Activated CD4-positive, CD25-positive, alpha-beta regulatory T cell (primary cell): Measurements from ENCODE around the gene RPL26.
"Not testable (repeated sequence)": the region's sequence is repeated elsewhere in the genome, so short reads cannot be mapped to it uniquely, and the experiment has no call there.

Experiments
- DNase-seq, 4 experiments: peaks; one replicate each; lab custom pipeline; 2025; lab: John Stamatoyannopoulos, UW

The RPL26 gene

DNA sequence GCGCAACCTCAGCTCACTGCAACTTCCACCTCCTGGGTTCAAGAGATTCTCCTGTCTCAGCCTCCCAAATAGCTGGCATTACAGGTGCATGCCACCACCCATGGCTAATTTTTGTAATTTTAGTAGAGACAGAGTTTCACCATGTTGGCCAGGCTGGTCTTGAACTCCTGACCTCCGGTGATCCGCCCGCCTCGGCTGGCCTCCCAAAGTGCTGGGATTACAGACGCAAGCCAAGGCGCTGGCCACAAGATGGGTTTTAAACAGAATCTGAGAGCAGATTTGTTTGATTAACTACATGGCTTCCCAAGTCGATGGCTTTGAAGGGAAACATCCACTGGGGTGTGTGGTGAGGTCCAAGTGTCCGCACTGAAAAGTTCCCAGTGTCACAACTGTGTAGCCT is 11.5 kb upstream of the RPL26 start:
- not testable (repeated sequence) for DNase-seq

DNA sequence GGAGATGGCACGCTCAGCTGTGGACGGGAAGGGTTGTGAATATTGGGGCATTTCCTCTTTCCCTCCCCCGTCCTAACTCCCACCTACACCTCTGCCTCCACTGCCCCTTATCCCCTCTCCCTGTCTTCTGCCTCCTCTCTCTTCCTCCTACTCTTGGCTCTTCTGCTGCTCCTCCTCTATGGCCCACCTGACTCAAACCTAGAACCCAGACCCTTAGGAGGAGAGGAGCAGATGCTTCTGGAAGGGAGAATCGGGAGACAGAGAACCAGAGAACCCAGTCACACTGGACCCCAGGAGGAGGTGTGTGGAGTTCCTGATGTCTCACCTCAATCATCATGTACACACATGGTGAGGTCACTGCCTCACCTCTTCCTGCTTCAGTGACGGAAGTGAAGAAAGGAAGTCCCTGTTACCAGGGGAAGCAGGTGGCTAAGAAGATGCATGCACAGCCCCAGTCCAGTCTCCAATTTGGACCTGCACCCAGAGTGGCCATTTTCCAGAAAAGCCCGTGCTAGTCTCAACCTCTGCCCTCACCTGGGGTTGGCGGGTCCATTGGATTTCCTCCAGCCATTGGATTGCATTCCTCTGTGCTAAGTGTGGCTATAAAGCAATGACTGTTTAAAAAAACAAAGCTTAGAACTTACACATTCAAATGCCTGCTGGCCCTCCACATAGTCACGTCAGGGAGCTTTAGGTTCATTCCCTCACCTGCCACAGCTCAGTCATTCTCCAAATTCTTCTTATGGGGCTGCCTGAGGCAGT is 10.7 kb upstream of the RPL26 start:
- DNase-seq = peak in 1 of 4 experiments; percentile 32

DNA sequence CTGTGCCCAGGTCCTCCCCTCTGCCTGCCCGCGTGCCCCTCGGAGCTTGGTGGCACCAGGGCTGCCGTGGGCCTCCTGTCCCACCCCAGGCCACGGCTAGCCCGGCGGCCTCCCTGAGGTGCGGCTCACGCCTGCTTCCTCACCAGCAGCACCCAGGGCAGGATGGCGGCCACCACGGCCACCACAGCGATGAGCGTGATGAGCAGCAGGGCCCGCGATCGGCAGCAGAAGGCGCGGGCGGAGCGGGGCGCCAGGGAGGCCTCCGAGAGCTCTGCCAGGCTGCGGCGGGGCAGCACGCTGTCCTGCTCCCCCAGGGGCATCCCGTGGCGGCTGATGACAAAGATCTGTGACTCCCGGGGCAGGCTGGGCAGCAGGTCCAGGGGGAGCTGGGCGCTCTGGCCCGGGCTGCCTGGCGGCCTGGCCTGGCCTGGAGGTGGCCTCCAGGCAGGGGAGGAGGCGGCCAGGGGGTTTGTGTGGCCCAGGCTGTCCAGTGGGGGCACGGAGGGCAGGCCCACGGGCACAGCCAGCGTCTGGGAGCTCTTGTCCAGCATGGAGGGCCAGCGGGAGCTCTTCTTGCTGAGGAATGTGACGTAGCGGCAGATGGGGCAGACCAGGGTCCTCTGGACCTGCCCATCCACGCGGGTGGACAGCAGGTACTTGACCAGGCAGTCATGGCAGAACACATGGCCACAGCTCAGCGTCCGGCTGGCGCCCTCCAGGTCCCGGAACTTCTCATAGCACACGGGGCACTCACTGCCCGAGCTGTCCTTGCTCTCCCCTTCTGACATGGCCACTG is 9.9 kb upstream of the RPL26 start:
- DNase-seq = no peak

DNA sequence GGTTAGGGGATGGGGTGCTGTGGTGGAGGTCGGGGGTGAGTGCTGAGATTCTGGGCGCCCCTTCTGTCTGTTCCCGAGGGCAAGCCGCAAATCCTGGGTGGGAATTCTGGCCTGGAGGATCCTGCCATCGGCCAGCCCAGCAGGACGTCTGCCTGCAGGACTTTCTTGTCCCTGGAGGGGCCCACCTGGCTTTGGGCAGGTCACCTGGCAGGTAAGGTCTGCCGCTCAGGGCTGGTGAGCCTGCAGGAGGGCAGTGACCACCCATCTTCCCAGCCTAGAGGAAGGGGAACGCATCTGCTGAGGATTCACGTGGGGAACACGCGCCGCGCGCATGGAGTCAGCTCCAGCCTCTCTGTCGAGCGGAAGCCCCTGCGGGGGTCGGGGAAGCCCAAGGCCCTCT is 9.3 kb upstream of the RPL26 start:
- DNase-seq = no peak

DNA sequence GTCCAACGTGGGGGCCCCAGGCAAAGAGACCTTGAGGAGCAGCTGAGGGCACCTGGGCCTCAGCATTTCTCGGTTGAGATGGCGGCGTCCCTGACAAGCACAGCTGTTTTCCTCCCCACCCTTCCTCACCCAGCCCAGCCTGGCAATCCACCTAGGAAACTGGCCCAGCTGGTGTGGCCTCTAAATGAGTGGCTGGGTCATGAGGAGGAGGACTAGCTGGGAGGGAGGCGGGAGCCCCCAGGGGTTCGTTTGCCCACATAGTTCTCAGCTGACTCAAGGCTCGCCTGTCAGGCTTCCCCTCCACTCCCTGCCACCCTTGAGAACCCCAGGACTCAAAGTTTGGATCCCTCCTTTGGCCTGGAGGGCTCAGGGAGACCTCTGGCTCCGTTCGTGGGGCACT is 8.7 kb upstream of the RPL26 start:
- no peak for DNase-seq

DNA sequence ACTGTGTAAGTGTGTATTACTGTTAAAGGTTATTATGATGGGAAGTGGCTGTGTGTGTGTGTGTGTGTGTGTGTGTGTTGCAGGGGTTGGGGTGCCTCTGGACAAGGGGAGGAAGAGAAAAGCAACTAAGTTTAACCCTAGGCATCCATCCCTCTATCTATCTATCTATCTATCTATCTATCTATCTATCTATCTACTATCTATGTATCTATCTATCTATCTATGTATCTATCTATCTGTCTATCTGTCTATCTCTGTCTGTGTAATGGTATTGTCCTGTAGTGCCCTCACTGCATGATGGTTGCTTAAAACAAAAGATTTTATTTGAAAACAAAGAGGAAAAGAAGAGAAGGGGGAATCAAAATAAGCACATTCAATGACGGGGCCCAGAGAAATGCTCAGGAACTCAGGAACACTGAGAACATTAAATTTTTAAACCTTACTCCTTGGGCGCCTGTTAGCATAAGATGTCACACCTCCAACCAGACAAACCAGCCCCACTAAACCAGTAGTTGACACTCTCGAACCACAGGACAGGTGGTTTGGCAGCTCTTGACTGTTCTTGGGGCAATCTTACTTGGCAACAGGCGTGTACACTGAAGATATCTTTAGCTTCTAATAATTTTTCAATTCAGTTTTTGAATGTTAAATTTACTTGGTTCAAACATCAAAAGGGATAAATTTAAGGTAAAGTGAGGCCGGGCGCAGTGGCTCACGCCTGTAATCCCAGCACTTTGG is 5.1 kb upstream of the RPL26 start:
- DNase-seq = no peak

DNA sequence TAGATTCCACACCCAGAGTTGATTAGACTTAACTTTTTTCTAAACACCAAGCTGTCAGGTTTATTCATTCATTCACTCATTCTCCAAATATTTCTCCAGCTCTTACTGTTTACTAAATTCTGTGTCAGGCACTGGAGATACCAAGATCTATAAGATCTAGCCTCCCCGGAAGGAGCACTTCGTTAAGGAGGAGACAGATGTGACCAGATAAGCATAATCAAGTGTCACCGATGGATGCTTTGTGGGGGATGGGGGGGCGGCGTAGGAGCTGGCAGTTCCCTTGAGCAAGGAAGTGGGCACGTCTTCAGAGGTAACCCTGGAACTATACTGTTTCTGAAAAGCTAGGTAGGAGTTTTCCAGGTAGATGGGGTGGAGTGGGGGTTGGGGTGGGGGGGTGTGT is 3.8 kb upstream of the RPL26 start:
- DNase-seq = no peak

DNA sequence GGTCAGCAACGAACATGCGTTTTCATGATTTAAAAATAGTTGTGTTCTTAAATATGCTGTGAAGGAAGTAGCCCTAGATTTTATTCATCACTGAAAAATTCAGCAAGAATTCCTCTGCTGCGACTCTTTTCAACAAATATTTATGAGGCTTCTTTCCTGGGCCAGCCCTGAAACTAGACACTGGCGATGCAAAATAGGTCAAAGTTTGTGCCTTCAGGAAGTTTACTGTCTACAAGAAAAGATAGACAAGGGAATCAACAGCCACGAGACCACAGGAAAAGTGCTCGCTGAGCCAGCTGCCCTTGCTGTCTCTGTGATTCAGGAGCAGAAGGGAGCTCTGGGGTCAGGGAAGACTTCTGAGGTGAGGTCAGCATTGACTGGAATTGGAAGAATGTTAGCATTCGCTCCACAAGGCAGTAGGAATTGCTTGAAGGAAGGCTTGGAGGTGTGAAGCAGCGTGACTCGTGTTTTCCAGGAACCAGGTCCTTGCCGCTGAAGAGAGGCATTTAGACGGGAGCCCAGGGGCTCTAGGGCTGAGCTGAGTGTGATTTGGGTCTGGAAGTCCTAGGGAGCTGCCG is 1.9 kb upstream of the RPL26 start:
- no peak for DNase-seq

DNA sequence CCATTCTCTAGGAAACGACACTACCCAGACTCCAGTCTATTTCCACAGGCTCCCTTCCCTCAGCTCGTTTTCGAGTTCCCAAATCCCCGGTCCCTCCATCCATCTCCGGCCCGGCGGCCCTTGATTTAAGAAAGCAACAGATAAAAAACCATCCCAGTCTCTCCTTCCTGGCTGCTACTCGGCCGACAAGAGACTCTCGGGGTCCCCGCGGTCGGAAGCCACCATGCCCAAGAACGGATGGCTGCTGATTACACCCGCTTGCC is 182 bp downstream of the RPL26 start:
- DNase-seq = no peak

DNA sequence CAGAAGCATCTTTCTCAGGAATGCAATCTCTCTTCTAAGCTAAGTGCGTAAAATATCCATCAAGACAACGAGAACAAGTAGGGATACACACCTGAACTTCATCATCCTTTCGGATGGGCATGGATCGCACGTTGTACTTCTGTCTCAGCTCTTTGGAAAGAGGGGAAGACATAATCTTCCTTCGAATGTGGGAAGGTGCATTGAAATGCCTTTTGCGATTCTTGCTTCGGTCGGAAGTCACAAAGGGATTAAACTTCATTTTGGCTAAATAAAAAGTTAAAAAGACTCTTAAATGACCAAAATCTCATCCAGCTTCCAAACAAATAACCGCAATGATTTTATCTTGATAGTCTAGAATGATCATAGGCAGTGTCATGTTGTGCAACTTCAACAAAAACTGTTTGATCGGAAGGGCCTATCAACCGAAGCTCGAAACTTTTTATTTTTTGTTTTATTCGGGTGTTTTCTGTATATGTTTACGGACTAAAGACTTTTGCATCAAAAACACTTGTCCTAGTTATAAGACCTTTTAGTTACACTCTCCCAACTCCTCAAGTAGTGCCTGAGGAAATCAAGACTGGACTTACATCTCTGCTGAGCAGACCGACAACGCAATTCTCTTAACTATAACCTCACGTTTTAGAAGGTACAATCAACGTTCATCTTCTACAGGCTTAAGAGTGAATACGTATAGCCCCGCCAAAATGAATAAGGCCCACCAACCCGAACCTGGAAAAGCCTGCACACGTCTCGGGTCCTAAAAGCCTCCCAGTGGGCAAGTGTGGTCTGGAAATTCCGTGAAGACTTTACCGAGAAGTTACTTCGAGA is 727 bp downstream of the RPL26 start:
- no peak for DNase-seq

DNA sequence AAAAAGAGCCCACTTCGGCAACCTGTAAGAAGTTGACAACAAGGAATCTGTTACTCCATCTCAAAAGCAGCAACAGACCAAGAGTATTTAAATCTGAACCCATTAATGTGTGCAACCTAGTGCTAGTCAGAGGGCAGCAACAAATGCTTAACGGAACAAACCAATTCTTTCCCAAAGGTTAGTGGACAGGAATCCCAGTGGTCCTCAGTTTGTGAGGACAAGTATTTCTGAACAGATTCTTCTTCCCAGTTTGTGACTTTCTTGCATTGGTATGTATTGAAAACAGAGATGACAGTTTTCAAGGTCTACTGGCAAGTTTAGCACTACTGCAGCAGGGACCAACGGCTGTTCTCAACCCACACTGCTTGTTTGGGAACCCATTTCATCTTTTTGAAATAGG is 2.9 kb downstream of the RPL26 start:
- DNase-seq = no peak

DNA sequence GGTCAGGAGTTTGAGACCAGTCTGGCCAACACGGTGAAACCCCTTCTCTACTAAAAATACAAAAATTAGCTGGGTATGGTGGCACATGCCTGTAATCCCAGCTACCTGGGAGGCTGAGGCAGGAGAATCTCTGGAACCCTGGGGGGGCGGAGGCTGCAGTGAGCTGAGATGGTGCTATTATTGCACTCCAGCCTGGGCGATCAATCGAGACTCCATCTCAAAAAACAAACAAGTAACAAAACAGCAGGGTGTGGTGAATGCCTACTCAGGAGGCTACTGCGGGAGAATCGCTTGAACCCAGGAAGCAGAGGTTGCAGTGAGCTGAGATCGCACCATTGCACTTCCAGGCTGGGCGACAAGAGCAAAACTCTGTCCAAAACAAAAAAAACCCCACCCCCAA is 4.9 kb downstream of the RPL26 start:
- not testable (repeated sequence) for DNase-seq

DNA sequence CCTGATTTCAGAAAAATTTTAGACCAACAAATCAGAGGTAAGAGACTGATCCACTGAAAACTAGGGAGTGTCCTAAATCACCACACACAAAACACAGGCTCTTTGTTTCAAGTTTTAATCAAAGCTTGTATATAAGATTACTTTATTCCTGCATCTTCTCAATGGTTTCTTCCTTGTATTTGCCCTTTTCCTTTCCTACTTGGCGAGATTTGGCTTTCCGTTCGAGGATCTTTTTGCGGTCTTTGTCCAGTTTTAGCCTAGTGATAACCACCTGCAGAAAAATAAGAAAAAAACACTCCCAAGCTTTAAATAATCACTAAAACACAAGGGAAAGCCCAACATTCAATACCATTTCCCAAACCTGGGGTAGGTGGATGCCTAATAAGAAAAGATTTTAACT is 5.6 kb downstream of the RPL26 start:
- no peak for DNase-seq

DNA sequence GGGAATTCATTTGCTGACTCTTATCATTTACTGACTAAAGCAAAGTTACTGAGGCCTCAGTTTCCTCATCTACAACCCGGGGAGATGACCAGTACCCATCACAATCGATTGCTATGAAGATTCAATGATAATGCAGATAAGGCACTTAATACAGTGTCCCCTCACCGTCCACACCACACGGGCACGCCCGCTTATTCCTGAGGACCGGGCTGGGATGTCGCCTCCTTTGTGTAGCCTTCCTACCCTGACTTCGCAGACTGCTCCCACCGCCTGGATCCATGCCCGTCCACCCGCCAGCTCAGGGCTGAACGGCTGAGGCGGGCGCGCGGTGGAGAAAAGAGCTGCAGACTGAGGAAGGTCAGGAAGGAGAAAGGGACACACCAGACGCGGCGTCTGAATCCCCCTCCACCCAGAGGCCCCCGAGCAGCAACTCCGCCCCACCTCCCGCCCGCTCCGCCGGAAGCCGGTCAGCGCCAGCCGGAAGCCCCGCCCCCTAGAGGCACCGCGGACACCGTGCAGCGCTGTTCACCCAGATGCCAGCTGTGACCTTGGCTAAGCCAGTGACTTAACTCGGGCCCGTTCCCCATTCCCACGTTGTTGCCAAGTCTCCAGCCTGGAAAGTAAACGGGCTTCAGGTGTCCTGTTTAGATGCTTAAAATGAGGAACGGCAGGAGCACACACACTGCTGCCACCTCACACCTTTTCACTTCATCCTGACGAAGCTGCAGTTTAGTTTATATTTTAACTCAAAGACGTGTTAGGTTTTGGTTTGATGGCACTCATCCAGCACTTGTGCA is 6.5 kb downstream of the RPL26 start, which contains the start of gene KRABD2:
TSS of gene KRABD2 (minus strand) at position 434 of the 797 bp plus-strand sequence.
- DNase-seq = peak; percentile 78 to 84 (median 80)

DNA sequence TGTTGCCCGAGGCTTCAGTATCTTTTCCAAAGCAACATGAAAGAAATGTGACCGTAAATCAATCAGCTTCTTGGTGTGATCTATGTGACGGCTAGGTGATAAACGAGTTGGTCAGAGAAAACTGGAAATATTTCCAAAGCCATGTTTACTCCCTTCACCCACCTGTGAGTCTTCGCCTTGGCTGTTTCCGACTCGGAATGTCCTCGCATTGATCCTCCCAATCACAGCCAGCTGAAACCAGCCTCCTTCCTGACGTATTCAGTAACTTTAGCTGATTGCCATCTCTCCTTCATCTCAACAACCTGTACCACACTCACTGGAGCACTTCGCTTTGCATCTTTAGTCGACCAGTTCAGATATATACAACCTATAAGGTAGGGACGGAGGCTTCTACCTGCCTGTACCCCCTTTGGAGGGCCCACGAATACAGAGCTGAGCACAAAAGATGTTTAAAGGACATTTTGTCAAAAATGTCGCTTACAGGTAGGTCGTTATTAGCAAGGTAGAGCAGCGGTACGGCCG is 7.2 kb downstream of the RPL26 start:
- DNase-seq = no peak

DNA sequence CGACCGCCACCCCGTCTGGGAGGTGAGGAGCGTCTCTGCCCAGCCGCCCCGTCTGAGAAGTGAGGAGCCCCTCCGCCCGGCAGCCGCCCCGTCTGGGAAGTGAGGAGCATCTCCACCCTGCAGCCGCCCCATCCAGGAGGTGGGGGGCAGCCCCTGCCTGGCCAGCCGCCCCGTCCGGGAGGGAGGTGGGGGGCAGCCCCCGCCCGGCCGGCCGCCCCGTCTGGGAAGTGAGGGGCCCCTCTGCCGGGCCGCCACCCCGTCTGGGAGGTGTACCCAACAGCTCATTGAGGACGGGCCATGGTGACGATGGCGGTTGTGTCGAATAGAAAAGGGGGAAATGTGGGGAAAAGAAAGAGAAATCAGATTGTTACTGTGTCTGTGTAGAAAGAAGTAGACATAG is 9.1 kb downstream of the RPL26 start:
- DNase-seq = not testable (repeated sequence)

DNA sequence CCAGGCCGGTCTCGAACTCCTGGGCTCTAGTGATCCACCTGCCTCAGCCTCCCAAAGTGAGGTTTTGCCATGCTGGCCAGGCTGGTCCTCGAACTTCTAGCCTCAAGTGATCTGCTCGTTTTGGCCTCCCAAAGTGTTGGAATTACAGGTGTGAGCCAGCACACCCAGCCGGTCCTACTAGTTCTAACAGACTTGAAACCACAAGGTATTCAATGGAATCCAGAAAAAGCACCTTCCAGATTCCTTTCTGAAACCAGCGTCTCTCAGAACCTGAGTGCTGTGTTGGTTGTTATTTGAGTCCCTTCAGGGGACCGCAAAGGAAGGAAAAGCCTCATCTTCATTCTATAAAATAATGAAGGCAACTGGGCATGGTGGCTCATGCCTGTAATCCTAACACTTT is 10.6 kb downstream of the RPL26 start:
- DNase-seq = no peak

DNA sequence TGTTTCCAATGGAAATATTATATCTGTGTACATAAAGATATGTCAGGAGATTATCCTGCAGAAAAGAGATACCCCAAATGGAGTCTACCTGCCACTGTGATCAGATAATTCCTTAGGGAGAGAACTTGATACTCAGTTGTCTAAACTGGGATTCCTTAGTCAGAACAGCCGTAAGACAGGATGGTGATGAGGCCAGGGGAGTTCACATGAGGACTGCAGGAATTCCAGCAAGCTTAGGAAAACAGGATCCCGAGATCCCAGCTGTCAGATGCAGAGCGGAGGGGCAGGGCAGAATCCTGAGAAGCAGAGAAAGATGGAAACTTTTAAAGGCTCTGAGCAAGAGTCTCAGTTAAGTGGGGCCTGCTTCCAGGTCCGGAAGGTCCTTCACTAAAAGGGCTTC is 11.2 kb downstream of the RPL26 start:
- no peak for DNase-seq

DNA sequence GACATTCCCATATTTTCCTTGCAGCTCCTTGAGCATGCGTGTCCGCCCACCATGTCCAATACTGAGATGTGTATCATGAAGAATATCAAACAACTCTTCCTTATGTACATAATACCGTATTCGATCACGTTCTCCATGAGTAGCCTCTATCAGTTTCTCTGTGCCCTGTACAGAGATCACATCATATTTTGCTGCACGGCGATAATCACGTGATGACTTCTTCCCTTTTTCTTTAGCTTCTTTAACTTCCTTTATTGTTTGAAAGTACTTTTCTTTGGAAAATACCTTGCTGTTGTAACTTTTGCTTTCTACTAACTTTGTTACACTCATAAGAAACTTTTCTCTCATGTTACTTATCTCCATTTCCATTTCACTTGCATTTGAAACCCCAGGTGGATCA is 13.0 kb downstream of the RPL26 start:
- no peak for DNase-seq

DNA sequence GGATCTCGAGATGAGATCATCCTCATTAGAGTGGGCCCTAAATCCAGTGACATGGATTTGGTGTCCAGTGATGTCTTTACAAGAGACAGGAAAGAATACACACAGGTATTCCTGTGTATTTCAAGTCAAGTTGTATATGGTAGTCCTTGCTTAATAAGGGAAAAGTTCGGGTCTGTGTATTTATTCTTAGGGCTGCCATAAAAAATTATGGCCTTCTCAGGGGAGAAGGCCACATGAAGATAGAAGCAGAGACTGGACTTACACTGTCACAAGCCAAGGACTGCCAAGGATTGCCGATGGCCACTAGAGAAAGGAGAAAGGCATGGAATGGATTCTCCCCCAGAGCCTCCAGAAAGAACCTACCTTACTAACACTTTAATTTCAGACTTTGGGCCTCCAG is 14.8 kb downstream of the RPL26 start:
- no peak for DNase-seq

DNA sequence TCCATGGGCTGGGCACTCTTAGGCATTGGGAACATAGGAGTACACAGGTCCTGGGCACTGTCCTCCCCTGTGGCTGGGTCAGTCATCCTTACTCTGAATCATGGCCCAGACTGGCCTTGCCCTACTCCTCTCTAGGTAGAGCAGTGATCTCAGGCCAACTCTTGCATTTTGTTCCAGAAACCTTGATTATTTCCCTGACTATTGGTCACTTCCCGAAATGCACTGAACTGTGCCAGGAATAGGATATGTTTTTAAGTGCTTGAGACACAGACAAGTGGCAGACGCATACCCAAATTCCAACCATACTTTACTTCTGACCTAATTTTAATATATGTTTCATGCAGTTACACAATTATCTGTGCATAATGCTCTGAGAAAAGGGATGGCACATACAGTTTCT is 16.8 kb downstream of the RPL26 start:
- no peak for DNase-seq
